CD4-positive, alpha-beta T cell treated with Interleukin-1 beta for 1 hour (primary cell): ENCODE measurements around the gene ABCC10.
"Not testable (repeated sequence)": the region's sequence is repeated elsewhere in the genome, so short reads cannot be mapped to it uniquely, and the experiment has no call there.

Source experiments
- DNase-seq, 2 donors: peaks; one replicate each; pipeline ENCODE4 v3.0.0-alpha.2; 2020 to 2022

ABCC10 gene

DNA sequence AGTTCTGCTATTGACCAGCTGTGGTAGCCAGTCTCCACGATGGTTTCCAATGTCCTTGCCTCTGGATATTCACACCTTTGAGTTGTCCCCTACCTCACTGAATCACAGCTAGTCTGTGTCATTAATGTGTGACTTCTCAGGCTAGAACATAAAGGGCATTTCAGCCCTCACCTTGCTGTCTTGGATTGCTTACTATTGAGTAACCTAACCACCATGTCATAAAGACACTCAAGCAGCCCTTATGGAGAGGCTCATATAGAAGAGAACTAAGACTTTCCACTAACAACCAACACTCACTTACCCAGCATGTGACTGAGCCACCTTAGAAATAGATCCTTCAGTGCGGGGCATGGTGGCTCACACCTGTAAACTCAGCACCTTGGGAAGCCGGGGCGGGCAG is 19.1 kb upstream of the ABCC10 start:
- DNase-seq: no peak

DNA sequence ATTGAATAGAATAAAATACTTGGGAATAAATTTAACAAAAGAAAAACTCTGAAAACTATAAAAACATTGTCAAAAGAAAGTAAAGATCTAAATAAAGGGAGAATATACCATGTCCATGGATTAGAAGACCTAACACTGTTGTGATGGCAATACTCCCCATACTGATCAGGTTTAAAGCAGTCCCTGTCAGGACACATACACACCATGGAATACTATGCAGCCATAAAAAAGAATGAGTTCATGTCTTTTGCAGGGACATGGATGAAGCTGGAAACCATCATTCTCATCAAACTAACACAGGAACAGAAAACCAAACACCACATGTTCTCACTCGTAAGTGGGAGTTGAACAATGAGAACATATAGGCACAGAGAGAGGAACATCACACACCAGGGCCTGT is 16.6 kb upstream of the ABCC10 start:
- DNase-seq: not testable (repeated sequence)

DNA sequence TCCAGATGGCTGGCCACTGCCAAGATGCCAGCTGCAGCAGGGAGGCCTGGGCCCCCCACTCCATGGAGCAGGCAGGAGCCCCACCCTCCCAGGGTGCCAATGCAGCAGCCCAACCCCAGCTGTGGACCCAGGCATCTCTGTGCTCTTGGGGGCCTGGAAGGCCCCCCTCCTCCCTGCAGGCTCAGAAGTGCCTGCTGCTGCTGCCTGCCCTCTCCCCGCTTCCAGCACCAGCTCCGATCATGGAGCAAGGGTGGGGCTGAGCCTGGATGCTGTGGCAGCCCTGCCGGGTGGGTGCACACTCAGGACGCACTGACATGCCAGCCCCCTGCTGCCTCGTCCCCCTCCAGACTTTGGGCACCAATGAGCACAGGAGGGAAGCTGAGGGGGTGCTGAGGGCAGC is 14.8 kb upstream of the ABCC10 start:
- no peak for DNase-seq

DNA sequence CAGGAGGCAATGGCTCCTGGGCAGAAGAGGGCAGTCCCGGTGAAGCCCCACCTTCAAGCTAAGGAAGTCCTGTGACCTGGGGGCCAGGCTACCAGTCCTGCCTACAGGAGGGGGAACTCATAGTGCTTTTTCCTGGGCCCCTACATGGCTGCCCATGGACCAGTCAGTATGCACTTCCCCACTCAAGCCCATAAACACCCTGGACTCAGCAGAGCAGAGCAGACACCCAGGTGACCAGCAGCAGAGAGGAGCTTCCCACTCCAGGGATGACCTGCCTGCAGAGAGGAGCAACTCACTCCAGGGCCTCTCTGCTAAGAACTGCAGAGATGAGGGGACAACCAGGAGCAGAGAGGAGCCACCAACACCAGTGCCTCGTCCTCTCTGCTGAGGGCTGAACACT is 14.3 kb upstream of the ABCC10 start:
- no peak for DNase-seq

DNA sequence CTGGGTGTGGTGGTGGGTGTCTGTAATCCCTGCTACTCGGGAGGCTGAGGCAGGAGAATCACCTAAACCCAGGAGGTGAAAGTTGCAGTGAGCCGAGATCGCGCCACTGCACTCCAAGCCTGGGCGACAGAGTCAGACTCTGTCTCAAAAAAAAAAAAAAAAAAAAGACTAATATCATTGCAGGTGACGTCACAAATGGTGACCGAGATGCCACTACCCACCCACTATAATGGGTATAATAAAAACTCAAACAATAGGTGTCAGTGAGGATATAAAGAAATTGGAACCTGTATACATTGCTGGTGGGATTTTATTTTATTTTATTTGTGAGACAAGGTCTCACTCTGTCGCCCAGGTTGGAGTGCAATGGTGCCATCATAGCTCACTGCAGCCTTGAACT is 12.1 kb upstream of the ABCC10 start:
- not testable (repeated sequence) for DNase-seq

DNA sequence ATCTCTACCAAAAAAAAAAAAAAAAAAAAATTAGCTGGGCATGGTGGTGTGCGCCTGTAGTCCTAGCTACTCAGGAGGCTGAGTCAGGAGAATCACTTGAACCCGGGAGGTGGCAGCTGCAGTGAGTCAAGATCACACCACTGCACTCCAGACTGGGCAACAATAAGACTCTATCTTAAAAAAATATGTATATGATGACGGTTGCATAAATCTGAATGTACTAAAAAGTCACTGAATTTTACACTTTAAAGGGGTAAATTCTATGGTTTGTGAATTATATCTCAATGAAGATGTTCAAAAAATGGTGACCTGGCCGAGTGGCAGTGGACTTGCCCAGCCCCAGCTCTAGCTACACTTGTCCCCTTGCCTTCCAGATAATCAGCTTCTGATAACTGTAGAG is 10.4 kb upstream of the ABCC10 start:
- DNase-seq: no peak

DNA sequence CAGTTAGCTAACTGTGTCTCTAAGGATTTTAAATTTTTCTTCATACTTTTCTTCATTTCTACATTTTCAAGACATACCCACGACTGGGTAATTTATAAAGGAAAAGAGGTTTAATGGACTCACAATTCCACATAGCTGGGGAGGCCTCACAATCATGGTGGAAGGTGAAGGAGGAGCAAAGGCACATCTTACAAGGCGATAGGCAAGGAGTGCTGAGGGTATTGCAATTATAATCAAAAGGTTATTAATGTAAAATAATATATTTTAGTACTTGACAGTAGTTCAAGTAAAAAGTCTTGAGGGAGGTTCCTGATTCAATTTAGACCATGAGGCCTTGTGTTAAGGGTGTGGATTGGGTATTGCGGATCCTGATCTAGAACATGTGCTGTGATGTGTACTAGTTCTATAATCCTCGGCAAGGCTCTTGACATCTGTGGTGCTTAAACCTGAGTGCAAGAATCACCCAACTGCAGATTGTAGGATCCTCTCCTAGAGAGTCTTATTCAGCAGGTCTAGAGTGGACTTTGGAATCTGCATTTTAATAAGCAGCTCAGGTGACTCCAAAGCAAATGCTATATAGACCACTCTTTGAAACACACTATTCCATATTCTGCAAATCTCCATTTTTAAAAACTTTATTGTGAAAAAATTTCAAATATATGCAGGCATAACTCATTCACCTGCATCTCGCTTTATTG is 7.2 kb upstream of the ABCC10 start:
- DNase-seq: no peak

DNA sequence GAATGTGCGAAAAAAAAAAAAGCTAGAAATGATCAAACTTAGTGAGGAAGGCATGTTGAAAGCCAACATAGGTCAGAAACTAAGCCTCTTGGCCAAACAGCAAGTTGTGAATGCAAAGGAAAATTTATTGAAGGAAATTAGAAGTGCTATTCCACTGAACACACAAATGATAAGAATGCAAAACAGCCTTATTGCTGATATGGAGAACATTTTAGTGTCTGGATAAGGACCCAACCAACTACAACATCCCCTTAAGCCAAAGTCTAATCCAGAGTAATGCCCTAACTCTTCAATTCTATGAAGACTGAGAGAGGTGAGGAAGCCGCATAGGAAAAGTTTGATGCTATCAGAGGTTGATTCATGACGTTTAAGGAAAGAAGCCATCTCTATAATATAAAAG is 5.5 kb upstream of the ABCC10 start:
- no peak for DNase-seq

DNA sequence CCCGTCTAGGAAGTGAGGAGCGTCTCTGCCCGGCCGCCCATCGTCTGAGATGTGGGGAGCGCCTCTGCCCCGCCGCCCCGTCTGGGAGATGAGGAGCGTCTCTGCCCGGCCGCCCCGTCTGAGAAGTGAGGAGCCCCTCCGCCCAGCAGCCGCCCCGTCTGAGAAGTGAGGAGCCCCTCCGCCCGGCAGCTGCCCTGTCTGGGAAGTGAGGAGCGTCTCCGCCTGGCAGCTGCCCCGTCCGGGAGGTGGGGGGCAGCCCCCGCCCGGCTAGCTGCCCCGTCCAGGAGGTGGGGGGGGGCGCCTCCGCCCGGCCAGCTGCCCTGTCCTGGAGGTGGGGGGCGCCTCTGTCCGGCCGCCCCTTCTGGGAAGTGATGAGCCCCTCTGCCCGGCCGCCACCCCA is 2.3 kb upstream of the ABCC10 start:
- DNase-seq: not testable (repeated sequence)

DNA sequence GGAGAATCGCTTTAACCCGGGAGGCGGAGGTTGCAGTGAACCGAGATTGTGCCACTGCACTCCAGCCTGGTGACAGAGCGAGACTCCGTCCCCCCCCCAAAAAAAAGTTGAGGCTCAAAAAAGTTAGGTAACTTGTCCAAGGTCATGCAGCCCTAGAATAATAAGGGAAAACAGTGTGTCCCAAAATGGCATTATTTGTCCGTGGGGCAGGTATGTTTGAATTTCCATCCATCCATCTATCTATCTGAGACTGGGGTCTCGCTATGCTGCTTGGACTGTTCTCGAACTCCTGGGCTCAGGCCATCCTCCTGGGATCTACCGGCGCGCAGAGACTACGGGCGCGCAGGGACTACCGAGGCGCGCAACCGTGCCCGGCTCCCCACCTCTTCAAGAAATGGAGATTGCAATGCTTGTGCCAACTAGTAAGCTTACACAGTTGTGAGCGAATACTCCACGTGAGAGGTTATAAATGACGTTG is 374 bp upstream of the ABCC10 start:
- DNase-seq: no peak

DNA sequence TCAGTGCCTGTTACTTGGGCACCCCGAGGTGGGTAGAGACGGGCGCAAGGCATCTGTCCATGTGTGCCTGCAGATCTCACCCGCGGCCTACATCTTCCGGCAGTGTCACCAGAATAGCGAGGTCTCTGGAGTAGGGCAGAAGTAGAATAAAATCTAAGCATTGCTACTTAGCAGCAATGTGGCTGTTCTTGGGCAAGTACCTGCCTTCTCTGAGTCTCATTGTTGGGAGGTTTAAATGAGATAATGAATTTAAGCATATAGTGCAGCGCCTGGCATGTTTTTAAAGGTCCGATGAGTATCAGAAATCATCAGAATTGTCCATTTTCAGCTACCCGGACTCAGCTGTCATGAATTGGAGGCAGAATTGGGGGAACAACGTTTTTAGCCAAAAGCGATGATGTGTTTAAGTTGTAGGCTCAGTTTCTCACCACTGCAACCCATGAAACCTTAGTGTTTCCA is 800 bp downstream of the ABCC10 start:
- DNase-seq: no peak

DNA sequence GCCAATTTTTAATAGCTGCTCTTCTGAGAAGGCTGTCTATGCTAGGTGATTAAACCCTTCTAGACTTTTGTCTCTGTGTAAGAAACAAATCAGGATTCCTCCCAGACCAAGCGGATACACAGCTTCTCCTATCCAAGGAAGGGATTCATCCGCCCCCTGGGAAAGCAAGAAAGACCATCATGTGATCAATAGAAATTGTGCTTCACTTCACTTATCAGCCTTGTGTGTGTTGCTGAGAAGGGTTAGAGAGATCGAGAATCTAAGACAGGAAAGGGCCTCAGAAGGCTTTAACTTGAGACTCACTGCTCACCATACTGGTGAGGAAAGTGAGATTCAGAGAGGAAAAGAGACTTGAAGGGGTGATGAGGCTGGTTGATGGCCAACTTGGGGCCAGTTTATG is 1.5 kb downstream of the ABCC10 start:
- no peak for DNase-seq

DNA sequence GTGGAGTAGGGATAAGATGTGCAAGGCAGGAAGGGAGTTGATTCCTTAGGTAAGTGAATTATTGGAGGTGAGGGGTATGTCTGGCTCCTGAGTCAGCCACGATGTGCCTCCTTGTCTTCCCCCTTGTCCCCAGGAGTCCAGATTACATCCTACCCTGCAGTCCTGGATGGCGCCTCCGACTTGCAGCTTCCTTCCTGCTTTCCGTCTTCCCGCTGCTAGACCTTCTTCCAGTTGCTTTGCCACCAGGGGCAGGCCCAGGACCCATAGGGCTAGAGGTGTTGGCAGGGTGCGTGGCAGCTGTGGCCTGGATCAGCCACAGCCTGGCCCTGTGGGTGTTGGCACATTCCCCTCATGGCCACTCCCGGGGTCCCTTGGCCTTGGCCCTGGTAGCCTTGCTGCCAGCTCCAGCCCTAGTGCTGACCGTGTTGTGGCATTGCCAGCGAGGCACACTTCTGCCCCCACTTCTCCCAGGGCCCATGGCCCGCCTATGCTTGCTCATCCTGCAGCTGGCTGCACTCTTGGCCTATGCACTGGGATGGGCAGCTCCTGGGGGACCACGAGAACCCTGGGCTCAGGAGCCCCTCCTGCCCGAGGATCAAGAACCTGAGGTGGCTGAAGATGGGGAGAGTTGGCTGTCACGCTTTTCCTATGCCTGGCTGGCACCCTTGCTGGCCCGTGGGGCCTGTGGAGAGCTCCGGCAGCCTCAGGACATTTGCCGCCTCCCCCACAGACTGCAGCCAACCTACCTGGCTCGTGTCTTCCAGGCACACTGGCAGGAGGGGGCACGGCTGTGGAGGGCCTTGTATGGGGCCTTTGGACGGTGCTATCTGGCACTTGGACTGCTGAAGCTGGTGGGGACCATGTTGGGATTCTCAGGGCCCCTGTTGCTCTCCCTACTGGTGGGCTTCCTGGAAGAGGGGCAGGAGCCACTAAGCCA is 4.9 kb downstream of the ABCC10 start:
- no peak for DNase-seq

DNA sequence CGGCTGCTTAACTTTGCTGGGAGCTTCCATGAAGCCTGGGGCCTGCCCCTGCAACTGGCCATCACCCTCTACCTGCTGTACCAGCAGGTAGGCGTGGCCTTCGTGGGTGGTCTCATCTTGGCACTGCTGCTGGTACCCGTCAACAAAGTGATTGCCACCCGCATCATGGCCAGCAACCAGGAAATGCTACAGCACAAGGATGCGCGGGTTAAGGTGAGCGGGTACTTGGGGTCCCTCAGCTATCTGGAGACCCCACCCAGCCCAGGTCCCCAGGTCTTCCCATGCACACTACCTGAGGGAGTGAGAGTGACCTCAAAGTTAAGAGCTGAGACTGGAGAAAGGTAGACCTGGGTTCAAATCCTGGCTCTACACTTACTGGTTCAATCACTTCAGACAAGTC is 5.8 kb downstream of the ABCC10 start:
- no peak for DNase-seq

DNA sequence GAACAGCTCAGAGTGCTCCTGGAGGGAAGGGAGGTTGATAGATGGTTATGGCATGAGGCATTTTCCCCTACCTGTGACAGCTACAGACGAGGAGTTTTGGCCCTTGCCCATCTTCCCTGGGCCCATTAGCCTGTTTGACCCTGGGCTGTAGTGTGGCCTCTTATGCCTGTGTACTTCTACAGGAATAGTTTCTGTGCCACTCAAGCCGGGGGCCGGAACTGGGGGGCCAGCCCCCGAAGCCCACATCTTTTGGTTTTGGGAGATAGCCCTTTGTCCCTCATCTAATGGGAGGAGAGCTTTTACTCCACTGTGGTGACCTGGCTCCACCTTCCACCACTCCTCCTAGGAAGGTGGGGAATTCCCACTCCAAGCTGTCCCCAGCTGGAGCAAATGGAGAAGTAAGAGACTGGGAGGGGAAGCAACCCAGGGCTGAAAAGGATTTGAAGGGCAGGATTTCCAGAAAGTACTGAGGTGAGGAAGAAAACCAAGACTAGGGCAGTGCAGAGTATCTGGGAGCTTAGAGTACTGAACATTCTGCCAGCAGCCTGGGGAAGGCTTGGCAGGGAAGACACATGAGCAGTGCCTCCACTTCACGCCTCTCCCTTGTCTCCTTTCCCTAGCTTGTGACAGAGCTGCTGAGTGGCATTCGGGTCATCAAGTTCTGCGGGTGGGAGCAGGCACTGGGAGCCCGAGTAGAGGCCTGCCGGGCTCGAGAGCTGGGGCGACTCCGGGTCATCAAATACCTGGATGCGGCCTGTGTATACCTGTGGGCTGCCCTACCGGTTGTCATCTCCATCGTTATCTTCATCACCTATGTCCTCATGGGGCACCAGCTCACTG is 6.9 kb downstream of the ABCC10 start:
- DNase-seq: no peak

DNA sequence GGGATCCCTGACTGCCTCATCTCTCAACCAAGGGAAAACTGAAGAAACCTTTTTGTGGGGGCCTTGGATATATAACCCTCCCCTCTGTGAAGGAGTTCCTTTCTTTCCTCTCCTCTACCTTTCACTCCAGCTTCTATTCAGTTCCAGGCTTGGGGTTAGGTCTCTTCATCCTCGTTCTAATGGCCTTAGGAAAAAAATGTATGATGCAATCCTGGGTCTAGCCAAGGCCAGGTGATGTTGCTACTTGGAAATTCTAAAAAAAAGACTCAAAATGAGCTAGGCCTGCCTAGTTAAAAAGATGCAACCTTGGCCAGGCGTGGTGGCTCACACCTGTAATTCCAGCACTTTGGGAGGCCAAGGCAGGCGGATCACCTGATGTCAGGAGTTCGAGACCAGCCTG is 7.6 kb downstream of the ABCC10 start:
- DNase-seq: no peak

DNA sequence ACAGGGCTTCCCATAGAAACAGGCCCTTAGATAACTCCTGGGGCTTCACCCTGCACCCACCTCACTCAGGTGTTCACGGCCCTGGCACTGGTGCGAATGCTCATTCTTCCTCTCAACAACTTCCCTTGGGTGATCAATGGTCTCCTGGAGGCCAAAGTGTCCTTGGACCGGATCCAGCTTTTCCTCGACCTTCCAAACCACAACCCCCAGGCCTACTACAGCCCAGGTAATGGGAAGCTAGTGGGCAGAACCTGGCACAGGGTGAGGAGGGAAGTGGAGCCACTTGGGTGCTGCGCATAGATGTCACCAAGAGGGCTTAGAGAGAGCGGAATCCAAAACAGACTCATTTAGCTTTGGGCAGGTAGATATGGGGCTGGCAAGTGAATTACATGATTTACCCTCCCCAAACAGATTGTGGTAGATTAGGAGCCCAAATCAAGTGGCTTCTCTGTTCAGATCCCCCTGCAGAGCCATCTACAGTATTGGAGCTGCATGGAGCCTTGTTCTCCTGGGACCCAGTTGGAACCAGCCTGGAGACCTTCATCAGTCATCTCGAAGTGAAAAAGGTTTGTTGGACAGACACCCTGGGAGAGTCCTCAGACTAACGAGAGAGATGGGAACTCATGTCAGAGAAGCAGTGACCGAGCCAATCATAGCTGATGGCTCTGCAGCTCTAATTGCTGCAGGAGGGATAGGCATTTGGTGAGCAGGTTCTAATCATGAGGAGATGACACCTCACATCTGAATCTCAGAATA is 8.5 kb downstream of the ABCC10 start:
- no peak for DNase-seq

DNA sequence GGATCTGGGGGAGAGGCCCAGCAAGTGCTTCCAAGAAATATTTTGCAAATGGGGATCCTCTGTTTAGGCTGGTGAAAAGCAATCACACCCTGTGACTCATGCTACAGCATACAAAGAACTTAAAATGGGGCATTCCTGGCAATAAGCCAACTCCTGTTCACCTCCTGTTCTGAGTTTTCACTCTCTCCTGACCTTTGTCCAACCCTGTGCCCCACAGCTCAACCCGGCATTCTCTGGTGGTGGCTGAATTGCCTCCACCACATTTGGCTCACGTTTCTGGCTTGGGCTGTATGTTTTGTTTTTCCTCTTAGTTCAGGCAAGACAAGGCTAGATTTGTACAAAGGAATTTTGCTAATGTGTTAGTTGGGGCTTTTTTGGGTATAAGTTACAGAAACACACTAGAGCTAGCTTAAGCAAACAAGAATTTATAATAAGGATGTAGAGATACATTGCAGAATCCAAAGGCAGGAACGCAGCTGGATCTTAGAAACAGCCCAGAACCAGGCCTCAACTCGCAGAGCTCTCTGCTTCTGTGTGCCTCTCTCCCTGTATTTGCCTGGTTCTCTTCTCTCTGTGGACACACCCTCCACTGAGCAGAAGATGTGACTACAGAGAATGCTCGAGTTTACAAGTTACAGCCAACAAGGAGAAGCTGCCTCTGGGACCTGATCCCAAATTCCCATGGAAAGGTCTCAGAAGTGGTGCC is 9.4 kb downstream of the ABCC10 start:
- DNase-seq: no peak

DNA sequence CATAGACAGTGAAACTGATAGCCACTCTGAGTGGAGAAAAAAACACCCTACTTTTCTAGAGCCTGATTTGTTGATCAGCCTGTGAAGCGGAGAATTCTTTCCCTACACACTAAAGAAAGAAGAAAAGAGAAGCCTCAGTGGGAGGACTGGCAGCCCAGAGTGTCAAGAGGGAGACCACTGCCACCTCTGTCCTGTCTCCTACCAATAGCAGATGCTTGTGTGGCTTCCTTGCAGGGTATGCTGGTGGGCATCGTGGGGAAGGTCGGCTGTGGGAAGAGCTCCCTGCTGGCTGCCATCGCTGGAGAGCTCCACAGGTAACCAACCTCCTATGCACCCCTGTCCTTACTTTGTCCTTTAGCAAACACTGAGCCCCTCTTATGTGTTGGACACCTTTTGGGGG is 10.4 kb downstream of the ABCC10 start:
- no peak for DNase-seq

DNA sequence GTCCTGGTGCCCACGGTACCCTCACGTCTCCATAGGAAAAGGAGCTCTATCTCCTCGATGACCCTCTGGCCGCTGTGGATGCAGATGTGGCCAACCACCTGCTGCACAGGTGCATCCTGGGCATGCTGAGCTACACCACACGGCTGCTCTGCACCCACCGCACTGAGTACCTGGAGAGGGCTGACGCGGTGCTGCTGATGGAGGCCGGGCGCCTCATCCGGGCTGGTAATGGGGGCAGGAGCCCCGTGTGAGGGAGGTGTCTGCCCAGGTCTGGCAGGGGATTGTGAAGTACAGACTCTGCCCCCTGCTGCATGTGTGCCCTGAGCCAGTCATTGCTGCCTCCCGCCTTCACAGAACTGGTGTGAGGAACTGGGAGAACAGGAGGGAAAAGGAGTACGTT is 15.6 kb downstream of the ABCC10 start:
- DNase-seq: no peak

DNA sequence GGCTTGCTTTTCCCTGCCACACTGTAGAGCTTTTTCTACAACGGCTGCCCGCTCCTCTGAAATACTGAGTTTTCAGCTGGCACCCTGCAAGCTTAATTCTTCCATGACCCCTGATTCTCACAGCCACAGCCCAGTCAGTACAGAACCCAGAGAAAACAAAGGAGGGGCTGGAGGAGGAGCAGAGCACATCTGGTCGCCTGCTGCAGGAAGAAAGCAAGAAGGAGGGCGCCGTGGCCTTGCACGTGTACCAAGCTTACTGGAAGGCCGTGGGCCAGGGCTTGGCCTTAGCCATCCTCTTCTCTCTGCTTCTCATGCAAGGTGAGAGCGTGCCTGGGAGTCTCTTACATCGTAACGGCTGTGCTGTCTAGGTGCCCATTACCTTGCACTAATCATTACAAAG is 16.7 kb downstream of the ABCC10 start:
- DNase-seq: no peak

DNA sequence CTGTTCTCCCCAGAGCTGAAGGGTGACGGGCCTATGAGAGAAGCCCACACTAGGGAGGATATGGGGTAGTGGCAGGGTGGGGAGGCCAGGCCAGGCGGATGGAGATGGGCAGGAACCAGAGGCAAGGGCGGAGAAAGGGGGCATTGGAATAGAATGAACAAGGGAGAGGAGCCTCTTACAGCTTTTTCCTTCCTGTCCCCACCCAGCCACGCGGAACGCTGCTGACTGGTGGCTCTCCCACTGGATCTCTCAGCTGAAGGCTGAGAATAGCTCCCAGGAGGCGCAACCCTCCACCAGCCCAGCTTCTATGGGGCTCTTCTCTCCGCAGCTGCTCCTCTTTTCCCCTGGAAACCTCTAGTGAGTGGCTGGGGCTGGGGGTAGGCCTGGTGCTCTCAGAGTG is 17.2 kb downstream of the ABCC10 start:
- DNase-seq: no peak
